ENCODE data around the gene ERCC5. TPM values are rescaled to one million over a fixed set of nuclear protein-coding genes. Genes with fewer than 3 reads are reported as not detected.

The ERCC5 gene
- total RNA-seq, 4 donors from 2014 or later, result 42.5 to 81.8 (median 68.3) TPM

DNA sequence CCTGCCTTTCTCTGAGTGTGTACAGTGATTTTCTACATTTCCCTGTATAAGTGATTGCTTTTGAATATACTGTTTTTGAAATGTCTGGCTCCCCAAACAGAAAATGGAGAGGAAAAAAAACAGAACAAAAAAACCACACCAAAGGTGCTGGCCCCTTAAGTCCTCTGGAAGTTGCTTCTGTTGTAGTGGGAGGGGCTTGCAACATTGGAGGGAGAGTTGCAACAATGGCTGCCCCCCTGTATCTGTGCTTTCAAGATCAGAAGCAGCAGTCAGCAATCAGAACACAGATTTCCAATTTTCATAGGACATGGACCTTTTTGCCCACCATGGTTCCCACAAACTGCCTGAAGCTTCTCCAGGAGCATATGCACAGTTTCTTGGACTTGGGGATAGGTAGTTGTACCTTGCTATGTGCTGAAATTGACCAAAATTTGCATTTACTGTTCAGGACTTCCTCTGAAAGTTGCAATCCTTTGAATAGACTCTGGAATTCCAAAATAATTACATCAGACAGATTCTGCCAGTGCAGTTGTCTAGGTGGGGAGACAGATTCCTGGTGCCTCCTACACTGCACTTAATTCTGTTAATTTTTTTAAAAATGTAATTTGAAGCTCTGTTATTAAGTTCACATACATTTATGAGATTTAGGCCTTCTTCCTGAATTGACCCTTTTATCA, 33.1 kb upstream of the ERCC5 start:
- TF ChIP-seq CTCF (IDR thresholded peaks at IDR 0.05), result no peak
- no peak for DNase-seq (ENCODE audit: low spot score)
- peak; percentile 60 for ATAC-seq (ENCODE audit: low FRiP score)

DNA sequence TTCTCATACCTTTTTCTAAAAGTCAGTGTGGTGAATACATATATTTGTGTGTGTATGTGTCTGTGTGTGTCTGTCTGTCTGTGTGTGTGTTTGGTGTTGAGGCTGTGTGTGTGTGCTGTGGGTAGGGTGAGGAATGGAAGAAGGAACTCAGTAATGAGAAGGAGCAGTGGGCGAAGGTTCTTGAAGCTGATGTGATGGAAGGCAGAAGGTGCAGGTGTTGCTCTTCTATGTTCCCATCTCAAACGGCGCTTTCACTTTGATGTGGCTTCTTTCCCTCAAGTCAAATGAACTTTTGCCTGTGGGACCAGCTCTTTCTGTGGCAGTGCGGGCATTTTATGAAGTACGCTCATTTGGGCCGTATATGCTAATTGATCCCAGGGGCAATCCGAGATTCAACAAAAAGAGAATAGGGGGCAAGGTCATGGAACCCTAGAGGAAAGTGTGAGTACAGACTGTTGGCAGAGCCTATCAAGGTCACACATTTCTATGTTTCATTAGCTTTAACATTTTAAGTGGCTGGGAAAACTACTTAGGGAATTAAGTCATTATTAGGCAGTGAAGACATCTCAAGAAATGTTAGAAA, 31.7 kb upstream of the ERCC5 start:
- ATAC-seq (ENCODE audit: low FRiP score) (no peak), DNase-seq (ENCODE audit: low spot score) (no peak)
- no peak for TF ChIP-seq CTCF (IDR thresholded peaks at IDR 0.05)

DNA sequence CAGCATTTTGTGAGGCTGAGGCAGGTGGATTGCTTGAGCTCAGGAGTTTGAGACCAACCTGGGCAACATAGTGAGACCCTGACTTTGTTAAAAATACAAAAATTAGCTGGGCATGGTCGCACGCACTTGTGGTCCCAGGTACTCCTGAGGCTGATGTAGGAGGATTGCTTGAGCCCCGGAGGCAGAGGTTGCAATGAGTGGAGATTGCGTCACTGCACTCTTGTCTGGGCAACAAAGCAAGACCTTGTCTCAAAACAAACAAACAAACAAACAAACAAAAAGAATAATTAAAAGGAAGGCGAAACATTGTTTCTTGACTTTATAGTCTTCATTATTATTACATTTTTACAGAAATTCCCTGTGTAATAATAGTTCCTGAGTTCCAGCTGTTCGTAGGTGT, 31.0 kb upstream of the ERCC5 start:
- no peak for ATAC-seq (ENCODE audit: low FRiP score)
- no peak for TF ChIP-seq CTCF (IDR thresholded peaks at IDR 0.05)
- DNase-seq (ENCODE audit: low spot score), result no peak

GRCh38 chr13:102815788-102816187, 30.0 kb upstream of the ERCC5 start:
- TF ChIP-seq CTCF (IDR thresholded peaks at IDR 0.05), result no peak
- ATAC-seq (ENCODE audit: low FRiP score) (no peak), DNase-seq (ENCODE audit: low spot score) (no peak)

DNA sequence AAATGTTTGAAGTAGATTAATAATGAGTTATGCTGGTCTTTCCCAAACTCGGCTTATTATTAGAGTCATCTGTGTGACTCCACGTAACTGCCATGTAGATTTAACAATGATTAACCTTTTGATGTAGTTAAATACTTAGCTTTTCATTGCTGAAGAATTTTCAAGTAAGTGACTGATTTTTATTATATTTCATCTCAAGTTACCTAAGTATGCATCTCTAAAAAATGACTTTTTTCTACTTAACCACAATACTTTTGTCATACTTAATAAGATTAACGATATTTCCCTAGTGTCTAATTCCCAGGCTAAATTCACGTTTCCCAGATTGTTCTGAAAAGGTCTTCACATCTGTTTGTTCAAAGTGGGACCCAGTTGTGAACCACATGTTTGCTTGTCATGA, 29.1 kb upstream of the ERCC5 start:
- no peak for TF ChIP-seq CTCF (IDR thresholded peaks at IDR 0.05)

GRCh38 chr13:102817241-102817640, 28.6 kb upstream of the ERCC5 start:
- no peak for TF ChIP-seq CTCF (IDR thresholded peaks at IDR 0.05)
- ATAC-seq (ENCODE audit: low FRiP score), result no peak
- DNase-seq (ENCODE audit: low spot score), result no peak

More for the DNA sequence above, 29.1 kb upstream of the ERCC5 start:
- ATAC-seq (ENCODE audit: low FRiP score) (no peak), DNase-seq (ENCODE audit: low spot score) (no peak)

DNA sequence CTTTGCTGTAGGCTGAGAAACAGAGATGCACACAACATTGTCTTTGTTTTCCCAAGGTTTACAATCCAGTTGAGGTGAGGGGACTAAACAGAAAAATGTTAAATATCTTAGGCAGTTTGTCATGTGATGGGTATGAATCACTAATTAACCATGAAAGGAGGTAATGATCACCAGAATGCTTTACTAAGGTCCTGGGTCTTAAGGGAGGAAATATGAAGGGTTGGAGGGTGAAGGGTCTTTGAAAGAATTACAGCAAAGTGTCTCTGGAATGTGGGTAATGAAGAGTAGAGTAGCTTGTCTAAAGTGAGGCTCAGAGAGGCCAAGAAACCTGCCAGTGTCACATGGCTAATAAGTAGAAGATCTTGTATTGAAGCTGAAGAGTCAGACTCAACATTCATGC, 27.9 kb upstream of the ERCC5 start:
- TF ChIP-seq CTCF (IDR thresholded peaks at IDR 0.05), result no peak
- ATAC-seq (ENCODE audit: low FRiP score), result no peak
- DNase-seq (ENCODE audit: low spot score), result no peak

Measured in omental fat pad (tissue), 4 donors.